Stimulated activated CD4-positive, alpha-beta T cell treated with anti-CD3 and anti-CD28 coated beads, Interleukin-4, amount 100 ng/mL, for 1 hour (primary cell): ENCODE measurements around the gene VKORC1.

Source experiments
- DNase-seq: peaks from one replicate; pipeline ENCODE4 v3.0.0-alpha.2; 2020

The VKORC1 gene

GRCh38 chr16:31129568-31130335 is 35.2 kb upstream of the VKORC1 start:
- DNase-seq = no peak

- DNase-seq = no peak
Observed at GRCh38 chr16:31128711-31129567, 34.3 kb upstream of the VKORC1 start.

GRCh38 chr16:31127182-31127581 is 32.6 kb upstream of the VKORC1 start:
- DNase-seq = no peak

GRCh38 chr16:31125844-31126243 is 31.2 kb upstream of the VKORC1 start:
- no peak for DNase-seq

DNA sequence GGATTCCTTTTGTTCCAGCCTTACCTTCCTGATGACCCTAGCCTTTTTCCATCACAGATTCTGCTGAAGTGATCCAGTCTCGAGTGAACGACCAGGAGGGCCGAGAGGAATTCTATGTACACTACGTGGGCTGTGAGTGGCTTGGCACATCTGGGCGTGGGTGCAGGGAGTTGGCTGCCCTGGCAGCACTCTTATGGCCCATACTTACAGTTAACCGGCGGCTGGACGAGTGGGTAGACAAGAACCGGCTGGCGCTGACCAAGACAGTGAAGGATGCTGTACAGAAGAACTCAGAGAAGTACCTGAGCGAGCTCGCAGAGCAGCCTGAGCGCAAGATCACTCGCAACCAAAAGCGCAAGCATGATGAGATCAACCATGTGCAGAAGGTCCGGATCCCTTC is 25.5 kb upstream of the VKORC1 start:
- no peak for DNase-seq

DNA sequence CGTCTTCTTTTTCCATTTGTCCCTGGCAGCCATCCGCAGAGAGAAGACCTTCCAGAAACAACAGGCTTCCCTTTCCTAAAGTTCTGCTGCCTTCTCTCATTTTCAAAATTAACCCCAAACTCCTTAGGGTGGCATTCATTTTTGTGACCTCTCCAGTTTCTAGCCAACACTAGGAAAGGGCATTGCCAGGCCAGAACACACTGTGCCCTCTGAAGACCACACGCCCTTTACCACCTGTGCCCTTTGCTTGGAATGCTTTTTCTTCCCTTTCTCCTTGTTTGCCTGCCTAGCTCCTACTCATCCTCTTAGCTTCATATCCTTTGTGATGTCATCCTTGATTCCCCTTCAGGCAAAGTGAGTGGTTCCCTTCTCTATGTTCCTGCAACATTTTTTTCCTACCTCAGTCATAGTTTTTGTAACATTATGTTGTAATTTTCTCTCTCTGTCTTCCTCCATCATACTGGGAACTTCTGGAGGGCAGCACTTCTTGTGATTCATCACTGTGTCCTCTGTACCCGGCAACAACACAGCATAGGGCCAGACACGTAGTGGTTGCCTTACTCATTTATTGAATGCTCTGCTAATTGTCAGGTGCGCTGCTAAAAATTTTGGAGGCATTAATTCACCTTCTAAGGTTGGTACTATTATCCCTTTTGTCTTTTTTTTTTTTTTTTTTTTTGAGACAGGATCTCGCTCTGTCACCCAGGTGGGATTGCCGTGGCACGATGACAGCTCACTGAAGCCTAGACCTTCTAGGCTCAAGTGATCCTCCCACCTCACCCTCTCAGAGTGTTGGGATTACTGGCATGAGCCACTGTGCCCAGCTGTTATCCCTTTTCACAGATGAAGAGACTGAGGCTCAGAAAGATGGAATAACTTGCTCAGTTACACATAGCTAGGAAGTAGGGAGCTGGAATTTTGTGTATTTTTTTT is 23.9 kb upstream of the VKORC1 start:
- DNase-seq = no peak

DNA sequence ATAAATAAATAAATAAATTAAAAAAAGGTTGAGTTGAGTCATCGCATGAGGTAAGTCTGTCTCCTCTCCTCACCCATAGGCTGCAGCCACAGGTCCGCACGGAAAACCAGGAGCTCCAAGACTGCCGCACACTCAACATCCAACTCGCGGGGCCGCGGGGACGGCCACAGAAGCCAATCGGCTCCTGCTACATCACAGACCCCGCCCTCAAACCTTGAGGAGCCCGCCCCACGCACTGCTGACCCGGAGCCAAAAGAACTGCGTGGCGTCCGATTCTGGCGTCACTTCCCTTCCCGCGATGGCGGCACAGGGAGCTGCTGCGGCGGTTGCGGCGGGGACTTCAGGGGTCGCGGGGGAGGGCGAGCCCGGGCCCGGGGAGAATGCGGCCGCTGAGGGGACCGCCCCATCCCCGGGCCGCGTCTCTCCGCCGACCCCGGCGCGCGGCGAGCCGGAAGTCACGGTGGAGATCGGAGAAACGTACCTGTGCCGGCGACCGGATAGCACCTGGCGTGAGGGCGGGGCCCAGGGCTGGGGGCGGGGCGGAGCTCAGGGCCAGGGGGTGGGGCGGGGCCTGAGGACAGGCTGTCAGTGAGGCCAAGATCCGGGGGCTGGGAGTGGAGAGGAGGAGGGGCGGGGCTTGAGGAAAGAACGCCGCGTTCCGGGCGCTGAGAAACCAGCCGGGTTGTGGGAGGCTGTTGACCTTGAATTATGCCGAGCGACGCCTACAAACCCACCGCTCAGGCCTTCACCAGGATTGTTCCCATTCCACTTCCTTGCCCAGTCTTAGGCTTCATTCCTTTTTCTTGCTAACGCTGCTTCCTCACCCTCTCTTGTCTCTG is 23.0 kb upstream of the VKORC1 start, which contains the start of gene KAT8:
KAT8 (plus strand) TSS at position 281 of the 839 bp plus-strand sequence; CDS start at position 299, 18 bp downstream.
- DNase-seq = peak; percentile 96

DNA sequence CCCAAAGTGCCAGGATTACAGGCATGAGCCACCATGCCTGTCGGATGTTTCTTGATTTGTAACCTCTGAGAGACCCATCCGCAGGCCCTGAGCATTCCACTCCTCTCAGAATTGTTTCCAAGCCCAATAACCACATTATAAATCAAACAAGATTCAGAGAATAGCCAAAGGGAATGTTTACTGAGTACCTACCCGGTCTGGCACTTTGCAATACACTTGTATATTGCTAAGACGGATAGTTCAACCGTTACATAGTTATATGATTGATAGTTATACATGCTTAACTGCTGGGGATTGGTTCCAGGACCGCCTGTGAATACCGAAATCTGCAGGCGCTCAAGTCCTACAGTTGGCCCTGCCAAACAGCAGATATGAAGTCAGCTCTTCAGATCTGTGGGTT is 19.9 kb upstream of the VKORC1 start:
- no peak for DNase-seq

GRCh38 chr16:31113121-31114120 is 18.8 kb upstream of the VKORC1 start:
- no peak for DNase-seq

- no peak for DNase-seq
Observed at GRCh38 chr16:31112711-31113110, 18.1 kb upstream of the VKORC1 start.

- DNase-seq = no peak
Observed at GRCh38 chr16:31111881-31112466, 17.4 kb upstream of the VKORC1 start.

- DNase-seq = no peak
Observed at GRCh38 chr16:31110106-31111034, 15.8 kb upstream of the VKORC1 start.

DNA sequence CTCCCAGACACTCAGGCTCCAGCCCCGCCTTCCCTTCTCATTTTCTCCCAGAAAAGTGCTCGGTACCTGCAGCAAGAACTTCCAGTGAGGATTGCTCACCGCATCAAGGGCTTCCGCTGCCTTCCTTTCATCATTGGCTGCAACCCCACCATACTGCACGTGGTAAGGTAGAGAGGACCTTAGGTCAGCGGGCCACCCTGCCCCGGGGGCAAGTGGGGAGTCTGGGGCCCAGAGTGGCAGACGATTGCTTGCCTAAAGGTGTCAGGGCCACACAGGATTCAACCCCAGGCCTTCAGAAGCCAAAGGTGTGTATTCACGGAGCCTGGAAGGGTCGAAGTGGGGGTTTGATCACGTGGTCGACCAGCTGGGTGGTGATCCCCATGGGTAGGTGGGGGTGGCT is 15.0 kb upstream of the VKORC1 start:
- no peak for DNase-seq

DNA sequence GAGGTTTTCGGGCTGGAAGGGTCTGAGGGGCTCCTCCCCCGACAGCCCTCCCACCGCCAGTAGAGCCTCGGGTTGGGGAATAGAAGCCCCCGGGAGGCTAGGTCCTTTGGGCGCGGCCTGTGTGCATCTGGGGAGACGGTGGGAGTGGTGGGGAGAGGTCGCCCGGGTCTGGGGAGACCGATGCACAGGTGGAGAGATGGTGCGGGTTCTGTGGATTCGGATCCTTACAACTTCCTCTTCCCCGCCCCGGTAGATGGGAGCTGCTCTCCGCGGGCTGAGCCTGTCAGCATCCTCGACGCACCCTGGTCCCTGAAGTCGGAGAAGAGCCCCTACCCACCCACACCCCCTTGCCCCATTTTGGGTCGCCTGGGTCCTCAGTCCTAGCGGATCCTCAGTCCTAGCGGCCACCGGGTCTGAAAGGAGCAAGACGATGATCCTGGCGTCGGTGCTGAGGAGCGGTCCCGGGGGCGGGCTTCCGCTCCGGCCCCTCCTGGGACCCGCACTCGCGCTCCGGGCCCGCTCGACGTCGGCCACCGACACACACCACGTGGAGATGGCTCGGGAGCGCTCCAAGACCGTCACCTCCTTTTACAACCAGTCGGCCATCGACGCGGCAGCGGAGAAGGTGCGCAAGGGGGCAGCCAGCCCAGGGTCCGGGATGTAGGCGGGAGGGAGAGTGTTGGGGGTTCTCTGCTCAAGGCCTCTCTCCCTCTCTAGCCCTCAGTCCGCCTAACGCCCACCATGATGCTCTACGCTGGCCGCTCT is 14.4 kb upstream of the VKORC1 start:
- no peak for DNase-seq

DNA sequence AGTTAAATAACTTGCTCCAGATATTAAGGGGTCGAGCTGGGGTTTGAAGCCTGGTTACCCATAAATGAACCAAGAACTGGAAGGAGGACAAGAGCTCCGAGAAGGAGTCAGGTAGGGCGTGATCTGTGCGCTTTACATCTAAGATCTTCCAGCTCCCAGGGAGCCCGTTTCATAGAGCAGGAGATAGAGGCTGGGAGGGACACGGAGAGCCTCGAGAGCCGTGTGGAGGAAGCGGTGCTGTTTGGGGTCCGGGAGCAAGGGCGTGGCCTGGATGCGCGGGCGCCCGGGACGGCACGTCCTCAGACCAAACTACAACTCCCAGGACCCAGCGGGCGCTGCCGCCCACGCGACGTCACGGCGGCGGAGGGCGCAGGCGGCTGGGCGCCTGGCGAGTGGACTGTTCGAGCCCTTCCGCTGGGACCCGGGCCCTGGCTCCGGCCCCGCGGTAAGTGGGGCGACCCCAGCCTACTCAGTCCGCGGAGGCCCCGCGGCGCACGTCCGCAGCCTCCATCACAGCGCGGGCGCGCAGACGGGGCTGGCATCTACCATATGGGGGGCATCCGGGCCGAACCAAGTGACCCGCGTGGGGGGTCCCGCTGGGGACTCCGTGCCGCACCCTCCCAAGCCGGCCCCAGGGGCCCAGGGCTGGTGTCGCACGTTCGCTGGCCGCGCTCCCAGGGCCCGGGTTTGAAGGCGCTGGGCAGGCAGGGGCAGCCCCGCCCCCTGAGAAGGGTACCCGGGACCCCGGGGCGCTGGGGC is 13.6 kb upstream of the VKORC1 start, which contains the start of gene BCKDK:
BCKDK (plus strand) TSS at position 352 of the 759 bp plus-strand sequence. CDS start 838 bp downstream, outside the sequence.
- peak; percentile 75 for DNase-seq

GRCh38 chr16:31107465-31107867 is 12.9 kb upstream of the VKORC1 start:
- no peak for DNase-seq
